ENCODE results near the gene AKNA. TPM values are rescaled to one million over a fixed set of nuclear protein-coding genes. Genes with fewer than 3 reads are reported as not detected.

Gene AKNA
- total RNA-seq, 2 experiments from 2014 or later, result 61.4 to 203 TPM

DNA sequence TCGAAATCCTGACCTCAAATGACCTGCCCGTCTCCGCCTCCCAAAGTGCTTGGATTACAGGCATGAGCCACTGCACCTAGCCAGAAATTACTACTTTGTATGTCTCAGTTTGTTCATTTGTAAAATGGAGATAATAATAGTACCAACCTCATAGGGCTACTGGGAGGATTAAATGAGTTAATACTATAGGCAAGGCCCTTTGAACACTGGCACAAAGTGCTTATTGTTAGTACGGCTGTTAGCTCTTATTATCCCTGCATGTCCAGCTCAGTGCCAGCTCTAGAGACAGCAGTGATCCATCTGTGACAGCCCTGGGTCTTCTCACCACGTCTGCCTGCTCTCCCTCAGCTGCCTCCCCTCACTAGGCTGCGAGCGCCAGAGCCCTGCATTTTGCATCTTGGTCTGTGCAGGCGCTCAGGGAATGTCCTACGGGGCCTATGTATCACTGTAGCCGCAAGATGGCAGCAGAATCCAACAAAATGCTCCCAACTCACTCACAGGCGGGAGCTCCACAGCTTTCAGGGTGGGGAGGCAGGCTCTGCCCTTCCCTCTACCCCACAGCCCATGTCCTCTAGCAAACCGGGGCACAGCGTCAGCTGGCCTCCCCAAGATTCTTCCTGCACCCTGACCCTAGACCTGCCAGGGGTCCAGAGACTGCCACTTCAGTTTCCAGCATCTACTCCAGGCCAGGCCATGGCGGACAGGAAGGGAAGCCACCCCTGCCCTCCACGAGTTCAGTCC lies 17.7 kb upstream of the AKNA start:
- Histone ChIP-seq H3K4me2 (ENCODE audit: low read length) (no peak overlapping the region), H3K79me2 (ENCODE audit: insufficient read depth, low read depth, low read length) (no peaks in the 10 kb centered on the region), H3K9me2 (ENCODE audit: insufficient read depth, low read length) (no peaks in the 10 kb centered on the region), H3K27ac (ENCODE audit: low read depth, low read length, poor library complexity, severe bottlenecking) (no peak overlapping the region), H3K4me1 (ENCODE audit: insufficient read depth, low read length, poor library complexity, severe bottlenecking) (no peaks in the 10 kb centered on the region), H4K20me1 (ENCODE audit: insufficient read depth, low read length) (no peaks in the 10 kb centered on the region), H3K4me3 (ENCODE audit: low read depth, low read length, poor library complexity, severe bottlenecking) (no peak overlapping the region), H3K9me3 (ENCODE audit: low read length) (no peaks in the 10 kb centered on the region), H3K36me3 (ENCODE audit: insufficient read depth, low read length) (no peaks in the 10 kb centered on the region), H2AFZ (ENCODE audit: low read length) (peak overlapping the region; percentile 52; the same call in 1 of the 2 replicates)
- CTCF ChIA-PET (ENCODE audit: unreplicated experiment), result interaction anchor here (0.6 to 1.3 kb wide), 8 partner anchors 9 to 609 kb away, joined by 3 to 7 read pairs (median 4); partner anchors contain the start of gene ATP6V1G1
- peak; percentile 90 for DNase-seq (ENCODE audit: low spot score)
- no peak for TF ChIP-seq EZH2phosphoT487 (IDR thresholded peaks at IDR 0.05; ENCODE audit: borderline replicate concordance, low read depth, low read length)
- TF ChIP-seq, protein P1, sequence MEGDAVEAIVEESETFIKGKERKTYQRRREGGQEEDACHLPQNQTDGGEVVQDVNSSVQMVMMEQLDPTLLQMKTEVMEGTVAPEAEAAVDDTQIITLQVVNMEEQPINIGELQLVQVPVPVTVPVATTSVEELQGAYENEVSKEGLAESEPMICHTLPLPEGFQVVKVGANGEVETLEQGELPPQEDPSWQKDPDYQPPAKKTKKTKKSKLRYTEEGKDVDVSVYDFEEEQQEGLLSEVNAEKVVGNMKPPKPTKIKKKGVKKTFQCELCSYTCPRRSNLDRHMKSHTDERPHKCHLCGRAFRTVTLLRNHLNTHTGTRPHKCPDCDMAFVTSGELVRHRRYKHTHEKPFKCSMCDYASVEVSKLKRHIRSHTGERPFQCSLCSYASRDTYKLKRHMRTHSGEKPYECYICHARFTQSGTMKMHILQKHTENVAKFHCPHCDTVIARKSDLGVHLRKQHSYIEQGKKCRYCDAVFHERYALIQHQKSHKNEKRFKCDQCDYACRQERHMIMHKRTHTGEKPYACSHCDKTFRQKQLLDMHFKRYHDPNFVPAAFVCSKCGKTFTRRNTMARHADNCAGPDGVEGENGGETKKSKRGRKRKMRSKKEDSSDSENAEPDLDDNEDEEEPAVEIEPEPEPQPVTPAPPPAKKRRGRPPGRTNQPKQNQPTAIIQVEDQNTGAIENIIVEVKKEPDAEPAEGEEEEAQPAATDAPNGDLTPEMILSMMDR (conservative IDR thresholded peaks at IDR 0.05; ENCODE audit: low read length), result peak; percentile 89
- POLR2A ChIA-PET, result interaction anchor here (0.7 kb wide), 1 partner anchor 101 kb away, joined by 3 read pairs; no protein-coding TSS in a partner anchor
- no TSS peak for BruUV-seq (replicated peaks)
- intact Hi-C loops (cut with micrococcal nuclease; ENCODE audit: unreplicated experiment), result loop anchor here (1.0 to 5.0 kb wide), 8 partner anchors 67 to 609 kb away; no protein-coding TSS in a partner anchor

DNA sequence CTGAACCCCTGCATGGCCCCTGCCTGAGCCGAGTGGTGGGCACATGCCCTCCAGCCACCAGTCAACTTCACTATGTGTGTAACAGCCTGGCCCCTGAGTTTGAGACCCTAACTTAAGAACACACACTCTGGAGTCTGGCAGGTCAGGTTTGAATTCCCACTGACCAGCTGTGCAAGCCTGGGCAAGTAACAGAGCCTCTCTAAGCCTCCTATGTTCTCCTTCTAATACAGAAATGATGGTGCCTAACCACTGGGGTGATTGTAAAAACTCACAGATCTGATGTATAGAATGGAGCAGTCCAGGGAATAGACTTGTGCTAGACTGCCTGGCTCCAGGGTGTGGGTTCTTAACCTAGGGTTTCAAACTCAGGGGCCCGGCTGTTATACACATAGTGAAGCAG lies 16.7 kb upstream of the AKNA start:
- Histone ChIP-seq H2AFZ (ENCODE audit: low read length) (no peak overlapping the region), H3K36me3 (ENCODE audit: insufficient read depth, low read length) (no peaks in the 10 kb centered on the region), H3K9me3 (ENCODE audit: low read length) (no peaks in the 10 kb centered on the region), H3K27ac (ENCODE audit: low read depth, low read length, poor library complexity, severe bottlenecking) (no peak overlapping the region), H3K4me1 (ENCODE audit: insufficient read depth, low read length, poor library complexity, severe bottlenecking) (peaks cover 8% of the 10 kb centered on the region), H4K20me1 (ENCODE audit: insufficient read depth, low read length) (no peaks in the 10 kb centered on the region), H3K4me3 (ENCODE audit: low read depth, low read length, poor library complexity, severe bottlenecking) (no peak overlapping the region), H3K4me2 (ENCODE audit: low read length) (no peak overlapping the region), H3K79me2 (ENCODE audit: insufficient read depth, low read depth, low read length) (no peaks in the 10 kb centered on the region), H3K9me2 (ENCODE audit: insufficient read depth, low read length) (no peaks in the 10 kb centered on the region)
- ChIA-PET CTCF (ENCODE audit: unreplicated experiment) (interaction anchor here (0.6 to 1.0 kb wide), 2 partner anchors 14 to 26 kb away, joined by 3 read pairs; no protein-coding TSS in a partner anchor), POLR2A (interaction anchor here (0.7 kb wide), 1 partner anchor 385 kb away, joined by 7 read pairs; no protein-coding TSS in a partner anchor)
- TF ChIP-seq, protein P1 (conservative IDR thresholded peaks at IDR 0.05; ENCODE audit: low read length), result no peak
- no peak for TF ChIP-seq EZH2phosphoT487 (IDR thresholded peaks at IDR 0.05; ENCODE audit: borderline replicate concordance, low read depth, low read length)
- no TSS peak for BruUV-seq (replicated peaks)
- no peak for DNase-seq (ENCODE audit: low spot score)
- intact Hi-C loops (cut with micrococcal nuclease; ENCODE audit: unreplicated experiment), result loop anchor here (2.0 kb wide), 2 partner anchors 66 to 102 kb away; no protein-coding TSS in a partner anchor
